Kidney (tissue), 14 donors: ENCODE results near the gene CMC4. TPM values are rescaled to one million over a fixed set of nuclear protein-coding genes. Genes with fewer than 3 reads are reported as not detected.

Source experiments
- DNase-seq, 5 donors: peaks; one replicate each; pipeline ENCODE4 v3.0.0-alpha.2; 2013 to 2020
- FAIRE-seq: peaks from 2 replicates; lab custom pipeline; 2012; peaks lifted over from hg19 to GRCh38; lab: Jason Lieb, UNC
- H3K27ac ChIP-seq, 2 donors: one replicate each; pipeline ENCODE4 v1.7.0; 2013; ENCODE audit warnings: low read depth in 2 of 2, low read length in 2 of 2, inconsistent platforms in 1 of 2
- H3K27me3 ChIP-seq: one replicate; pipeline ENCODE4 v1.7.1; 2013; ENCODE audit warnings: low read length, inconsistent platforms; ENCODE audit not compliant: control insufficient read depth, insufficient read depth
- H3K36me3 ChIP-seq, 3 donors: one replicate each; pipeline versions ENCODE4 v1.7.0 to v1.7.1; 2013; ENCODE audit warnings: low read length in 3 of 3, control low read depth in 1 of 3, inconsistent platforms in 1 of 3; ENCODE audit not compliant: insufficient read depth in 3 of 3, control insufficient read depth in 2 of 3
- H3K4me1 ChIP-seq, 3 donors: one replicate each; pipeline versions ENCODE4 v1.7.0 to v1.7.1; 2013; ENCODE audit warnings: low read length in 3 of 3, inconsistent platforms in 1 of 3, low read depth in 1 of 3; ENCODE audit not compliant: control insufficient read depth in 2 of 3, insufficient read depth in 2 of 3
- H3K4me3 ChIP-seq, 3 donors: one replicate each; pipeline versions ENCODE4 v1.7.0 to v1.8.1; 2013; ENCODE audit warnings: low read length in 3 of 3, control low read depth in 1 of 3, inconsistent platforms in 1 of 3
- H3K9ac ChIP-seq, 3 donors: one replicate each; pipeline versions ENCODE4 v1.7.0 to v1.7.1; 2013; ENCODE audit warnings: low read length in 3 of 3, control low read depth in 1 of 3, inconsistent platforms in 1 of 3
- H3K9me3 ChIP-seq, 3 donors: one replicate each; pipeline versions ENCODE4 v1.7.0 to v1.7.1; 2013; ENCODE audit warnings: low read length in 3 of 3, control low read depth in 1 of 3, inconsistent platforms in 1 of 3; ENCODE audit not compliant: control insufficient read depth in 2 of 3, insufficient read depth in 1 of 3
- CTCF ChIP-seq: IDR thresholded peaks from 3 replicates; pipeline ENCODE4 v1.5.1; 2012; ENCODE audit warnings: mild to moderate bottlenecking, moderate library complexity, borderline replicate concordance; ENCODE audit not compliant: insufficient read depth; ENCODE audit errors: extremely low read depth
- intact Hi-C: fragments of 100-400 bp; cut with DNase I; formaldehyde crosslinking; loops from one replicate; pipeline ENCODE4 v1.11.1; 2022
- polyA plus RNA-seq: library from polyadenylated mRNA; stranded (reverse); fragments of 350-450 nt; fragmentation: Illumina TruSeq; extraction: RNeasy Lipid Tissue Mini Kit (QIAGEN cat#74804); gene quantifications from one replicate; pipeline ENCODE4 v1.2.3, GENCODE V29; 2014; ENCODE audit warnings: low read depth, low replicate concordance; ENCODE audit not compliant: insufficient read depth
- total RNA-seq: library from RNA; stranded (reverse); fragmentation: NEBNext Ultra II Directional; extraction: Animal tissue kit (Norgen Biotek cat#: 25700); gene quantifications from one replicate; pipeline ENCODE4 v1.2.1, GENCODE V29; 2021
- donor health status: control.
- donor health status: control.
- donor health status: control.
- donor health status: control.
- donor health status: control.
- donor health status: DM: yes; HTN: yes; CAD: no.
- donor health status: Normal renal cell carcinoma (clear cell type).

The CMC4 gene
- total and polyA plus RNA-seq, 2 donors from 2014 or later, result 6.6 to 26.2 TPM

GRCh38 chrX:155070038-155070437, 898 bp downstream of the CMC4 start:
- intact Hi-C loops, result no loop called here
- FAIRE-seq (no peak), DNase-seq (peak in 2 of 5 donors; percentile 11 to 12)
- Histone ChIP-seq H3K27me3 (no peaks in the 10 kb centered on the region), H3K4me1 (no peaks in the 10 kb centered on the region), H3K9me3 (no peaks in the 10 kb centered on the region), H3K4me3 (peak overlapping the region; percentile 37 to 84 (median 71)), H3K27ac (no peak overlapping the region), H3K9ac (peak overlapping the region; percentile 24 to 77 (median 28)), H3K36me3 (peaks cover 0 to 4% (median 2%) of the 10 kb centered on the region in 3 donors)
- no peak for TF ChIP-seq CTCF

- no peak for TF ChIP-seq CTCF
- intact Hi-C loops, result no loop called here
- H3K9me3 ChIP-seq, result no peaks in the 10 kb centered on the region
- peak overlapping the region in 1 of 3 donors; percentile 77 for H3K9ac ChIP-seq
- H3K27me3 ChIP-seq, result no peaks in the 10 kb centered on the region
- DNase-seq, result no peak
- no peak overlapping the region for H3K27ac ChIP-seq
- no peak for FAIRE-seq
- H3K4me3 ChIP-seq, result peak overlapping the region in 2 of 3 donors; percentile 71 to 84
- no peaks in the 10 kb centered on the region for H3K4me1 ChIP-seq
- H3K36me3 ChIP-seq, result peaks cover 0 to 4% (median 2%) of the 10 kb centered on the region in 3 donors
Observed at GRCh38 chrX:155069414-155069813, 1.5 kb downstream of the CMC4 start.

DNA sequence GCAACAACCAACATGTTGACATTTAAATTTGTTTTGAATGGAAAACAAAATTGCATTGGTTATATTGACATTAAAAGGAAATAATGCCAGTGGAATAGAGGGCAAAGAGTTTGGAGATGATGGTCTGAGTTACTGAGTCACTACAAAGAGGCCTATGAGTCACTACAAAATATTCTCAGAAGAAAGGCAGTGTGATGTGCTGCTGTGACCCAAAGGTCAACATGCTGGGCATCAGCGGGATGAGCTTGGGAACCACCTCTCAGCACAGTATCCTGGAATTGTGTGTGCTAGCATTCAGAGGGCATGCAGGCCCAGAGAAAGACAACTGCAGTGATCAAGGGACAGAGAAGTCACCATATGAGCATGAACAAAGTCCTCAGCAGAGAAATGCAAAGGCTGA, 2.8 kb downstream of the CMC4 start:
- peak in 1 of 5 donors; percentile 38 for DNase-seq
- FAIRE-seq, result no peak
- TF ChIP-seq CTCF, result no peak

More for the DNA sequence above, 2.8 kb downstream of the CMC4 start:
- H3K27me3 ChIP-seq, result no peaks in the 10 kb centered on the region
- H3K27ac ChIP-seq, result no peak overlapping the region
- H3K4me1 ChIP-seq, result no peaks in the 10 kb centered on the region
- intact Hi-C loops, result no loop called here
- no peaks in the 10 kb centered on the region for H3K36me3 ChIP-seq
- no peak overlapping the region for H3K4me3 ChIP-seq
- H3K9me3 ChIP-seq, result no peaks in the 10 kb centered on the region
- no peak overlapping the region for H3K9ac ChIP-seq
